H1 (cell line): ENCODE measurements around the gene FGF11.

Experiments
- CHD2 ChIP-seq: IDR thresholded peaks from 2 replicates; pipeline ENCODE4 v1.6.1; 2012; ENCODE audit warnings: low read length, improper control_type of control experiment
- EP300 ChIP-seq, 2 experiments: IDR thresholded peaks; 1 replicate in 1 of 2; 2 replicates in 1 of 2; pipeline ENCODE4 v1.6.1; 2011 to 2012; ENCODE audit warnings: low read depth in 2 of 2, low read length in 2 of 2, mild to moderate bottlenecking in 2 of 2, borderline replicate concordance in 1 of 2, inconsistent platforms in 1 of 2, moderate library complexity in 1 of 2
- POLR2A ChIP-seq, 2 experiments: IDR thresholded peaks; 1 replicate in 1 of 2; 2 replicates in 1 of 2; pipeline ENCODE4 v1.6.1; 2011; ENCODE audit warnings: low read depth in 2 of 2, low read length in 2 of 2, mild to moderate bottlenecking in 2 of 2; ENCODE audit errors: control extremely low read depth in 1 of 2
- TF ChIP-seq, protein P1 (sequence below), 3 experiments: IDR thresholded peaks; 1 replicate in 2 of 3; 2 replicates in 1 of 3; pipeline versions ENCODE4 v1.5.1 to v1.6.1; 2011; ENCODE audit warnings: low read length in 3 of 3, mild to moderate bottlenecking in 3 of 3, inconsistent platforms in 2 of 3, low read depth in 1 of 3, moderate library complexity in 1 of 3; ENCODE audit not compliant: insufficient read depth in 1 of 3; ENCODE audit errors: control extremely low read depth in 1 of 3
- TF ChIP-seq, protein P2 (sequence below): IDR thresholded peaks from 2 replicates; pipeline ENCODE4 v1.6.1; 2012; ENCODE audit warnings: inconsistent platforms

DNA sequence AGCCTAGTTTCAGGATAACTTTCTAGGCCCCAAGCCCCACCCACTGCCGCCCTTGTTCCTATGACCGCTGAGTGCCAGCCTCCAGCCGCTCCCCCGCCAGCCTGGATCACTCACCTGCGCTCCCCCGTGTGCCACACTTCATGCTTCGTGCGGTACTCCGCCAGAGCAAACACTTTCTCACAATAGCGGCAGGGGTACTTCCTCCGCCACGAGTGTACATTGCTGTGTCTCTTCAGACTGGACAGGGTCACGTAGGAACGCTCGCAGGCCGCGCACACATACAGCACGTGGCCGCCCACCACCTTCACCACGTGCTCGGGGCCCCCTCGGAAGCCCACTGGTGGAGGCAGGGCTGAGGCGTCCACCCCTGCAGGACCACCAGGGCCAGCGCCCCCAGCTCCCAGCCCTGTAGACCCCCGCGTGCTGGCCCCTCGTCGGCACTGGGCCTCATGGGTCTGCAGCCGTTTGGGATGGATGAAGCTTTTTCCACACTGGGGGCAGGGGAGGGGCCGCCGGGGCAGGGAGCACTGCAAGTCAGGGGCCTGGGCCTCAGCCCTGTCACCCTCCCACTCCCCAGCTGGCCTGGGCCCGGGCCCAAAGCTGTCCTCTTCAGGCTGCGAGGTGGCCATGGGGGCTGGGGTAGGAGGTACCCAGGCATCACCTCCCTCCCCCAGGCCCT lies 26.4 kb downstream of the FGF11 start:
- TF ChIP-seq, protein P1, sequence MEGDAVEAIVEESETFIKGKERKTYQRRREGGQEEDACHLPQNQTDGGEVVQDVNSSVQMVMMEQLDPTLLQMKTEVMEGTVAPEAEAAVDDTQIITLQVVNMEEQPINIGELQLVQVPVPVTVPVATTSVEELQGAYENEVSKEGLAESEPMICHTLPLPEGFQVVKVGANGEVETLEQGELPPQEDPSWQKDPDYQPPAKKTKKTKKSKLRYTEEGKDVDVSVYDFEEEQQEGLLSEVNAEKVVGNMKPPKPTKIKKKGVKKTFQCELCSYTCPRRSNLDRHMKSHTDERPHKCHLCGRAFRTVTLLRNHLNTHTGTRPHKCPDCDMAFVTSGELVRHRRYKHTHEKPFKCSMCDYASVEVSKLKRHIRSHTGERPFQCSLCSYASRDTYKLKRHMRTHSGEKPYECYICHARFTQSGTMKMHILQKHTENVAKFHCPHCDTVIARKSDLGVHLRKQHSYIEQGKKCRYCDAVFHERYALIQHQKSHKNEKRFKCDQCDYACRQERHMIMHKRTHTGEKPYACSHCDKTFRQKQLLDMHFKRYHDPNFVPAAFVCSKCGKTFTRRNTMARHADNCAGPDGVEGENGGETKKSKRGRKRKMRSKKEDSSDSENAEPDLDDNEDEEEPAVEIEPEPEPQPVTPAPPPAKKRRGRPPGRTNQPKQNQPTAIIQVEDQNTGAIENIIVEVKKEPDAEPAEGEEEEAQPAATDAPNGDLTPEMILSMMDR (IDR thresholded peaks at IDR 0.05; ENCODE audit: control extremely low read depth in 1 of 3, insufficient read depth in 1 of 3, low read depth in 1 of 3, low read length in 3 of 3) = no peak
- TF ChIP-seq POLR2A (IDR thresholded peaks at IDR 0.05; ENCODE audit: control extremely low read depth in 1 of 2, low read depth in 2 of 2, low read length in 2 of 2) (no peak), CHD2 (no peak), EP300 (IDR thresholded peaks at IDR 0.05; ENCODE audit: borderline replicate concordance in 1 of 2, low read depth in 2 of 2, low read length in 2 of 2) (no peak)
- TF ChIP-seq, protein P2, sequence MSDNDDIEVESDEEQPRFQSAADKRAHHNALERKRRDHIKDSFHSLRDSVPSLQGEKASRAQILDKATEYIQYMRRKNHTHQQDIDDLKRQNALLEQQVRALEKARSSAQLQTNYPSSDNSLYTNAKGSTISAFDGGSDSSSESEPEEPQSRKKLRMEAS = no peak
